A673 (cell line): Measurements from ENCODE around the gene ABCA13. TPM values are rescaled to one million over a fixed set of nuclear protein-coding genes. Genes with fewer than 3 reads are reported as not detected.
A peak's percentile ranks its signal among the peaks of the same experiment; 100 is the strongest.

Experiments
- BruUV-seq: library from RNA; stranded (reverse); fragments of 400-500 nt; replicated peaks from 2 replicates; lab custom pipeline; 2021; lab: Mats Ljungman, UMichigan
- CTCF ChIA-PET: fragments of 300-600 bp; sonication (Branson Sonifier 250); formaldehyde crosslinking; loops from one replicate; lab custom pipeline; 2022; ENCODE audit warnings: antibody characterized with exemption; lab: Charles Lee
- POLR2A ChIA-PET: fragments of 300-600 bp; sonication (Branson Sonifier 250); formaldehyde crosslinking; loops from one replicate; lab custom pipeline; 2022; ENCODE audit warnings: antibody characterized with exemption; ENCODE audit not compliant: low non-redundant PET; lab: Charles Lee
- DNase-seq: peaks from one replicate; pipeline ENCODE4 v3.0.0-alpha.2; 2015; ENCODE audit warnings: low spot score
- H3K27ac ChIP-seq: fragments of 200-600 bp; sonication (generic); 2 replicates; pipeline ENCODE4 v1.5.1; 2016; ENCODE audit warnings: mixed run types, low read depth, mild to moderate bottlenecking, mixed read lengths, antibody characterized with exemption, low read length; ENCODE audit not compliant: poor library complexity, severe bottlenecking
- H3K27me3 ChIP-seq: fragments of 200-600 bp; sonication (generic); replicated peaks from 2 replicates; pipeline ENCODE4 v1.6.1; 2017; ENCODE audit warnings: mixed run types, low read depth, mild to moderate bottlenecking, mixed read lengths, antibody characterized with exemption, low read length; ENCODE audit not compliant: insufficient read depth, poor library complexity
- H3K36me3 ChIP-seq: fragments of 200-600 bp; sonication (generic); 2 replicates; pipeline ENCODE4 v1.6.1; 2016; ENCODE audit warnings: mixed run types, mild to moderate bottlenecking, mixed read lengths, antibody characterized with exemption, low read length; ENCODE audit not compliant: insufficient read depth, poor library complexity, severe bottlenecking
- H3K4me1 ChIP-seq: fragments of 200-600 bp; sonication (generic); 2 replicates; pipeline ENCODE4 v1.6.1; 2017; ENCODE audit warnings: mixed run types, mild to moderate bottlenecking, mixed read lengths, antibody characterized with exemption, low read length; ENCODE audit not compliant: insufficient read depth, poor library complexity, severe bottlenecking
- H3K4me3 ChIP-seq: fragments of 200-600 bp; sonication (generic); 2 replicates; pipeline ENCODE4 v1.5.1; 2016; ENCODE audit warnings: low read depth, mixed run types, mild to moderate bottlenecking, mixed read lengths, low read length; ENCODE audit not compliant: poor library complexity, severe bottlenecking
- H3K9me3 ChIP-seq: fragments of 200-600 bp; sonication (generic); 2 replicates; pipeline ENCODE4 v1.6.1; 2016; ENCODE audit warnings: mixed run types, low read depth, mild to moderate bottlenecking, mixed read lengths, antibody characterized with exemption, low read length; ENCODE audit not compliant: poor library complexity, severe bottlenecking
- CTCF ChIP-seq: fragments of 300-800, 200-600 bp; sonication (generic); conservative IDR thresholded peaks from 2 replicates; pipeline ENCODE4 v1.5.1; 2017; ENCODE audit warnings: low read depth, mild to moderate bottlenecking, antibody characterized with exemption, low read length, moderate library complexity, mixed read lengths
- EZH2 ChIP-seq: fragments of 200-600 bp; sonication (generic); IDR thresholded peaks from 2 replicates; pipeline ENCODE4 v1.6.1; 2017; ENCODE audit warnings: borderline replicate concordance, low read depth, mild to moderate bottlenecking, mixed read lengths, antibody characterized with exemption, low read length; ENCODE audit not compliant: poor library complexity, severe bottlenecking
- intact Hi-C: fragments of 100-400 bp; cut with micrococcal nuclease; formaldehyde crosslinking; loops from one replicate; pipeline ENCODE4 v1.10.0; 2022; ENCODE audit not compliant: unreplicated experiment
- total RNA-seq: library from RNA; stranded (reverse); gene quantifications from 2 replicates; pipeline ENCODE4 v1.2.3, GENCODE V29; 2021

Gene ABCA13
- total RNA-seq, 1 experiment from 2014 or later, result 15.6 TPM

- H3K27ac ChIP-seq, result no peak overlapping the region
- ChIA-PET POLR2A (no interaction called here), CTCF (no interaction called here)
- TF ChIP-seq CTCF, result no peak
- no peak for TF ChIP-seq EZH2
- no peaks in the 10 kb centered on the region for H3K9me3 ChIP-seq
- DNase-seq, result no peak
- H3K27me3 ChIP-seq, result no peaks in the 10 kb centered on the region
- H3K4me3 ChIP-seq, result no peak overlapping the region
- no peaks in the 10 kb centered on the region for H3K4me1 ChIP-seq
- BruUV-seq, result no TSS peak
- no peaks in the 10 kb centered on the region for H3K36me3 ChIP-seq
- intact Hi-C loops, result no loop called here
Observed at GRCh38 chr7:48381571-48381970, 210.3 kb downstream of the ABCA13 start.

GRCh38 chr7:48384180-48384752, 213.0 kb downstream of the ABCA13 start:
- no peaks in the 10 kb centered on the region for H3K4me1 ChIP-seq
- no peak overlapping the region for H3K4me3 ChIP-seq
- H3K9me3 ChIP-seq, result no peaks in the 10 kb centered on the region
- DNase-seq, result no peak
- POLR2A ChIA-PET, result no interaction called here
- H3K27me3 ChIP-seq, result no peaks in the 10 kb centered on the region
- H3K36me3 ChIP-seq, result no peaks in the 10 kb centered on the region
- TF ChIP-seq CTCF (0 out of 2 replicates have a peak, but pooled peaks have one; percentile 16), EZH2 (no peak)
- intact Hi-C loops, result no loop called here
- no peak overlapping the region for H3K27ac ChIP-seq
- CTCF ChIA-PET, result no interaction called here
- BruUV-seq, result no TSS peak

GRCh38 chr7:48387932-48388331, 216.7 kb downstream of the ABCA13 start:
- ChIA-PET CTCF (no interaction called here), POLR2A (no interaction called here)
- Histone ChIP-seq H3K4me1 (no peaks in the 10 kb centered on the region), H3K27ac (no peak overlapping the region), H3K4me3 (no peak overlapping the region), H3K9me3 (no peaks in the 10 kb centered on the region), H3K27me3 (no peaks in the 10 kb centered on the region), H3K36me3 (no peaks in the 10 kb centered on the region)
- TF ChIP-seq CTCF (no peak), EZH2 (no peak)
- intact Hi-C loops, result no loop called here
- no peak for DNase-seq
- BruUV-seq, result no TSS peak
